MM.1S (cell line): ENCODE measurements around the gene ENOPH1.

Experiments used
- DNase-seq: peaks from one replicate; pipeline ENCODE4 v3.0.0-alpha.2; 2015
- H2AFZ ChIP-seq: fragments of 300-600 bp; sonication (generic); 2 replicates; pipeline ENCODE4 v1.6.0; 2016; ENCODE audit warnings: antibody characterized with exemption, low read length
- H3F3A ChIP-seq: fragments of 300-600 bp; sonication (generic); 2 replicates; pipeline ENCODE4 v1.6.1; 2016; ENCODE audit warnings: mild to moderate bottlenecking, antibody characterized with exemption, low read length, moderate library complexity, mixed read lengths; ENCODE audit not compliant: insufficient read depth
- H3K27ac ChIP-seq: fragments of 300-600 bp; sonication (generic); 2 replicates; pipeline ENCODE4 v1.5.1; 2016; ENCODE audit warnings: mild to moderate bottlenecking, low read length
- H3K27me3 ChIP-seq: fragments of 300-600 bp; sonication (generic); replicated peaks from 2 replicates; pipeline ENCODE4 v1.6.0; 2016; ENCODE audit warnings: low read length; ENCODE audit not compliant: insufficient read depth
- H3K36me3 ChIP-seq: fragments of 300-600 bp; sonication (generic); replicated peaks from 2 replicates; pipeline ENCODE4 v1.6.1; 2016; ENCODE audit warnings: mild to moderate bottlenecking, low read length, mixed read lengths; ENCODE audit not compliant: insufficient read depth
- H3K4me1 ChIP-seq: fragments of 300-600 bp; sonication (generic); 2 replicates; pipeline ENCODE4 v1.6.1; 2016; ENCODE audit warnings: low read length, mixed read lengths
- H3K4me2 ChIP-seq: fragments of 300-600 bp; sonication (generic); 2 replicates; pipeline ENCODE4 v1.6.0; 2016; ENCODE audit warnings: low read depth, low read length
- H3K4me3 ChIP-seq: fragments of 300-600 bp; sonication (generic); 2 replicates; pipeline ENCODE4 v1.5.1; 2016; ENCODE audit warnings: low read length, mixed read lengths
- H3K79me2 ChIP-seq: fragments of 300-600 bp; sonication (generic); 2 replicates; pipeline ENCODE4 v1.6.1; 2016; ENCODE audit warnings: mixed run types, low read length, mixed read lengths
- H3K9ac ChIP-seq: fragments of 300-600 bp; sonication (generic); 2 replicates; pipeline ENCODE4 v1.6.1; 2016; ENCODE audit warnings: low read length, mixed read lengths
- H3K9me2 ChIP-seq: fragments of 300-600 bp; sonication (generic); replicated peaks from 2 replicates; pipeline ENCODE4 v1.6.1; 2016; ENCODE audit warnings: mild to moderate bottlenecking, low read length, mixed read lengths; ENCODE audit not compliant: insufficient read depth
- H3K9me3 ChIP-seq: fragments of 300-600 bp; sonication (generic); replicated peaks from 2 replicates; pipeline ENCODE4 v1.6.1; 2016; ENCODE audit warnings: mild to moderate bottlenecking, low read length, mixed read lengths; ENCODE audit not compliant: insufficient read depth
- H4K20me1 ChIP-seq: fragments of 300-600 bp; sonication (generic); 2 replicates; pipeline ENCODE4 v1.6.1; 2016; ENCODE audit warnings: mild to moderate bottlenecking, low read length, moderate library complexity, mixed read lengths; ENCODE audit not compliant: insufficient read depth
- EZH2 ChIP-seq: fragments of 300-600 bp; sonication (generic); optimal IDR thresholded peaks from 2 replicates; pipeline ENCODE3; 2017; ENCODE audit warnings: low read depth, mild to moderate bottlenecking, antibody characterized with exemption, low read length, mixed read lengths
- EZH2phosphoT487 ChIP-seq: fragments of 300-600 bp; sonication (generic); IDR thresholded peaks from 2 replicates; pipeline ENCODE4 v1.6.1; 2018; ENCODE audit warnings: antibody characterized with exemption, low read length
- TF ChIP-seq, protein P1 (sequence below): fragments of 300-600 bp; sonication (generic); IDR thresholded peaks from 2 replicates; pipeline ENCODE4 v1.5.1; 2016; ENCODE audit warnings: antibody characterized with exemption, low read length, mixed read lengths

The ENOPH1 gene

DNA sequence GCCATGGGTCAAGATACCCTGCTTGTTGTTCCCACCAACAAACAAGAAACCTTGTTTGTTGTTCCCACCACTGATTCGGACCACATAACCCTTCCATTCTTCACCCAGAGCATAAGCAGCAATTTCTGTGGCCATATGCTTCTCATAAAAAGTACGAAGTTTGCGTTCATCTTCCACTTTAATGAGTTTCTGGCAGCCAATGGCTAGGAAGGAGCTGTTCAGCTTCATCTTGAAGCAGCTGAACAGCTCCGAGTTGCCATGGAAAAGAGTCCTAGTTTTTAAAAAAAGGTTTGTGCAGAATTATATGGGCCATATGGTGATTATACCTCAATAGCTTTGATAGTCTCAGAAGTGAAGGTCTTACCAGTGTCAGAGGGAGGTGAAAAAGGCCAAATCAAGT lies 65.3 kb downstream of the ENOPH1 start:
- Histone ChIP-seq H3K36me3 (no peaks in the 10 kb centered on the region), H3K4me2 (no peak overlapping the region), H3K9me3 (no peaks in the 10 kb centered on the region), H3F3A (no peaks in the 10 kb centered on the region), H3K9me2 (no peaks in the 10 kb centered on the region), H3K4me3 (no peak overlapping the region), H2AFZ (no peak overlapping the region), H3K27ac (no peak overlapping the region), H3K27me3 (no peaks in the 10 kb centered on the region), H3K4me1 (no peaks in the 10 kb centered on the region), H3K9ac (no peak overlapping the region), H3K79me2 (no peaks in the 10 kb centered on the region), H4K20me1 (no peaks in the 10 kb centered on the region)
- no peak for DNase-seq
- TF ChIP-seq EZH2: no peak
- no peak for TF ChIP-seq EZH2phosphoT487
- TF ChIP-seq, protein P1, sequence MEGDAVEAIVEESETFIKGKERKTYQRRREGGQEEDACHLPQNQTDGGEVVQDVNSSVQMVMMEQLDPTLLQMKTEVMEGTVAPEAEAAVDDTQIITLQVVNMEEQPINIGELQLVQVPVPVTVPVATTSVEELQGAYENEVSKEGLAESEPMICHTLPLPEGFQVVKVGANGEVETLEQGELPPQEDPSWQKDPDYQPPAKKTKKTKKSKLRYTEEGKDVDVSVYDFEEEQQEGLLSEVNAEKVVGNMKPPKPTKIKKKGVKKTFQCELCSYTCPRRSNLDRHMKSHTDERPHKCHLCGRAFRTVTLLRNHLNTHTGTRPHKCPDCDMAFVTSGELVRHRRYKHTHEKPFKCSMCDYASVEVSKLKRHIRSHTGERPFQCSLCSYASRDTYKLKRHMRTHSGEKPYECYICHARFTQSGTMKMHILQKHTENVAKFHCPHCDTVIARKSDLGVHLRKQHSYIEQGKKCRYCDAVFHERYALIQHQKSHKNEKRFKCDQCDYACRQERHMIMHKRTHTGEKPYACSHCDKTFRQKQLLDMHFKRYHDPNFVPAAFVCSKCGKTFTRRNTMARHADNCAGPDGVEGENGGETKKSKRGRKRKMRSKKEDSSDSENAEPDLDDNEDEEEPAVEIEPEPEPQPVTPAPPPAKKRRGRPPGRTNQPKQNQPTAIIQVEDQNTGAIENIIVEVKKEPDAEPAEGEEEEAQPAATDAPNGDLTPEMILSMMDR: no peak

DNA sequence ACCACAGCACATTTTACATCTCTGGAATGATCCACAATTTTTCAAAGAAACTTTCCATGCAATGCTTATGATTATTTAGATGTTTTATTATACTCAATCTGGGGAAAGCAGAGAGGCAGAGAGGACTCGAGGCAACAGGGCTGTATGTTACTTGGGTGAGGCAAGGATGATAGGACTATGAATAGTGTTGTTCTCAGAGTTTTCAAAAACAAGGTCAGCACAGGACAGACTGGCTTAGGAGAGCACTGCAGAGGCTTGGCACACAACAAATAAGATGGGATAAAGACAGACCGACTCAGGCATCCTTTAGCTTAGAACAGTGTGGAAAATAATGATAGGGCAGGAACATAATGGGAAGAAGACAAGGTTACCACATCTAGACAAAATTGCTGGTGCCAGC lies 66.0 kb downstream of the ENOPH1 start:
- TF ChIP-seq EZH2phosphoT487 (no peak), EZH2 (no peak)
- TF ChIP-seq, protein P1: no peak
- no peaks in the 10 kb centered on the region for H3K9me3 ChIP-seq
- no peaks in the 10 kb centered on the region for H4K20me1 ChIP-seq
- no peak overlapping the region for H2AFZ ChIP-seq
- H3F3A ChIP-seq: no peaks in the 10 kb centered on the region
- no peak for DNase-seq
- H3K4me3 ChIP-seq: no peak overlapping the region
- no peaks in the 10 kb centered on the region for H3K4me1 ChIP-seq
- H3K27ac ChIP-seq: no peak overlapping the region
- H3K9me2 ChIP-seq: no peaks in the 10 kb centered on the region
- H3K4me2 ChIP-seq: no peak overlapping the region
- H3K27me3 ChIP-seq: no peaks in the 10 kb centered on the region
- no peaks in the 10 kb centered on the region for H3K79me2 ChIP-seq
- no peaks in the 10 kb centered on the region for H3K36me3 ChIP-seq
- no peak overlapping the region for H3K9ac ChIP-seq

DNA sequence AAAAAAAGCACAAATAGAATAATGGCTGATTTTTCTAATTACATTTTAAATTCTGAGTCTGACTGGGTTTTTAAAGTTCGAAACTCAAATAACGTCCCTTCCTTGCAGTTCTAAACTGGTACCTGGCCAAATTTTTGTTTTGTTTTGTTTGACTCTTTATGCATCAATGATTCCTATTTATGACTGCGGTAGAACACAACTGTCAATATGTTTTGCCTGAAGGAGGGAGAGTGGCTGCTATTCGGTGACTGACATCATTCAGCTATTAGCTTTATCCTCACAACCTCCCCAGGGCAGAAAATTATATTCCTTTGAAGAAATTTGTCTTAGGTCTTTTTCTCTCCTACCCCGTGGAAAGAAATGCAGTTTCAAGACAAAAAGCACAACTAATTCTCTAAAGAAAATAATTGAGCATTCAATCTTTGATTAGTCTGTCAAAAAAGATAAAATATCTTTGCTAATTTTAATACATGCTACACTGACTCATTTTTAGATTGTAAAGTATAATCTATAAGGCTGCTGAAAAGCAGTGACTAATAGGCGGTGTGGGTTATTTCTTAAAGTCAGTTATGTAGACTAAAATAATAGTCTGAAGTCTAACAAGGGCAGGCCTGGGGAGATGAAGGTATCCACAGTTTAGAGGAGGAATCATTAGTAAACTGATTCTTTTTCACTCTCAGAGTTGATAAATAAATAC lies 69.5 kb downstream of the ENOPH1 start:
- Histone ChIP-seq H3K27me3 (no peaks in the 10 kb centered on the region), H3K9me2 (no peaks in the 10 kb centered on the region), H3K4me1 (no peaks in the 10 kb centered on the region), H3K4me2 (no peak overlapping the region), H3F3A (no peaks in the 10 kb centered on the region), H3K9ac (no peak overlapping the region), H3K79me2 (no peaks in the 10 kb centered on the region), H3K9me3 (no peaks in the 10 kb centered on the region), H3K36me3 (no peaks in the 10 kb centered on the region), H2AFZ (no peak overlapping the region), H3K4me3 (no peak overlapping the region), H4K20me1 (no peaks in the 10 kb centered on the region), H3K27ac (no peak overlapping the region)
- no peak for DNase-seq
- TF ChIP-seq EZH2phosphoT487 (no peak), EZH2 (no peak)
- TF ChIP-seq, protein P1: no peak
